Liver (tissue), 9 donors: ENCODE results near the gene ACADS. TPM values are rescaled to one million over a fixed set of nuclear protein-coding genes. Genes with fewer than 3 reads are reported as not detected.

ENCODE experiments used
- DNase-seq: peaks from one replicate; pipeline ENCODE4 v3.0.0-alpha.2; 2017; ENCODE audit warnings: low spot score
- H3K27ac ChIP-seq, 2 donors: one replicate each; pipeline ENCODE4 v1.7.0; 2013; ENCODE audit warnings: inconsistent platforms in 2 of 2, low read length in 2 of 2, control low read depth in 1 of 2, low read depth in 1 of 2, mild to moderate bottlenecking in 1 of 2
- H3K27me3 ChIP-seq, 4 donors: one replicate each; pipeline versions ENCODE4 v1.6.1 to v1.7.0; 2013; ENCODE audit warnings: low read length in 3 of 4, inconsistent platforms in 1 of 4, mild to moderate bottlenecking in 1 of 4, moderate library complexity in 1 of 4; ENCODE audit not compliant: control insufficient read depth in 4 of 4, insufficient read depth in 4 of 4
- H3K36me3 ChIP-seq, 4 donors: one replicate each; pipeline versions ENCODE4 v1.6.1 to v1.7.0; 2013; ENCODE audit warnings: low read length in 3 of 4, mild to moderate bottlenecking in 3 of 4, low read depth in 1 of 4, moderate library complexity in 1 of 4; ENCODE audit not compliant: control insufficient read depth in 4 of 4, insufficient read depth in 3 of 4
- H3K4me1 ChIP-seq, 4 donors: one replicate each; pipeline versions ENCODE4 v1.6.1 to v1.7.0; 2013; ENCODE audit warnings: low read length in 3 of 4, mild to moderate bottlenecking in 3 of 4, moderate library complexity in 1 of 4; ENCODE audit not compliant: control insufficient read depth in 4 of 4, insufficient read depth in 4 of 4
- H3K4me3 ChIP-seq, 3 donors: one replicate each; pipeline versions ENCODE4 v1.6.1 to v1.7.0; 2013; ENCODE audit warnings: low read length in 3 of 3, control low read depth in 1 of 3, low read depth in 1 of 3, mild to moderate bottlenecking in 1 of 3
- H3K9ac ChIP-seq, 2 donors: one replicate each; pipeline ENCODE4 v1.7.0; 2013; ENCODE audit warnings: low read length in 2 of 2, mild to moderate bottlenecking in 2 of 2, moderate library complexity in 2 of 2, control low read depth in 1 of 2, low read depth in 1 of 2
- H3K9me3 ChIP-seq, 4 donors: one replicate each; pipeline versions ENCODE4 v1.6.1 to v1.7.0; 2013; ENCODE audit warnings: low read length in 3 of 4; ENCODE audit not compliant: control insufficient read depth in 4 of 4
- EGR1 ChIP-seq, 2 donors: IDR thresholded peaks; 2 replicates each; pipeline ENCODE4 v1.6.1; 2016 to 2018; ENCODE audit warnings: antibody characterized with exemption in 2 of 2, low read depth in 2 of 2
- GABPA ChIP-seq, 2 donors: IDR thresholded peaks in 1 of 2; conservative IDR thresholded peaks in 1 of 2; 2 replicates each; pipeline ENCODE4 v1.6.1; 2016; ENCODE audit warnings: antibody characterized with exemption in 2 of 2, mild to moderate bottlenecking in 1 of 2, moderate library complexity in 1 of 2
- HNF4A ChIP-seq, 2 donors: conservative IDR thresholded peaks; 2 replicates each; pipeline ENCODE4 v1.6.1; 2016; ENCODE audit warnings: antibody characterized with exemption in 2 of 2, mild to moderate bottlenecking in 2 of 2
- HNF4G ChIP-seq: IDR thresholded peaks from 2 replicates; pipeline ENCODE4 v1.6.1; 2016; ENCODE audit warnings: antibody characterized with exemption
- JUND ChIP-seq, 2 donors: IDR thresholded peaks; 2 replicates each; pipeline ENCODE4 v1.6.1; 2016; ENCODE audit warnings: antibody characterized with exemption in 2 of 2
- RAD21 ChIP-seq, 2 donors: IDR thresholded peaks; 2 replicates each; pipeline ENCODE4 v1.6.1; 2016; ENCODE audit warnings: antibody characterized with exemption in 2 of 2, mild to moderate bottlenecking in 2 of 2
- REST ChIP-seq: IDR thresholded peaks from 2 replicates; pipeline ENCODE4 v1.6.1; 2016; ENCODE audit warnings: antibody characterized with exemption, mild to moderate bottlenecking
- RXRA ChIP-seq, 2 donors: IDR thresholded peaks; 2 replicates each; pipeline ENCODE4 v1.6.1; 2017 to 2018; ENCODE audit warnings: antibody characterized with exemption in 2 of 2, mild to moderate bottlenecking in 1 of 2
- SP1 ChIP-seq: IDR thresholded peaks from 2 replicates; pipeline ENCODE4 v1.6.1; 2018; ENCODE audit warnings: antibody characterized with exemption, mild to moderate bottlenecking
- TAF1 ChIP-seq: conservative IDR thresholded peaks from 2 replicates; pipeline ENCODE4 v1.6.1; 2016; ENCODE audit warnings: antibody characterized with exemption, mild to moderate bottlenecking
- YY1 ChIP-seq: IDR thresholded peaks from 2 replicates; pipeline ENCODE4 v1.6.1; 2016; ENCODE audit warnings: antibody characterized with exemption, mild to moderate bottlenecking
- ZBTB33 ChIP-seq: IDR thresholded peaks from 2 replicates; pipeline ENCODE4 v1.6.1; 2016; ENCODE audit warnings: antibody characterized with exemption
- WGBS: extraction: QIAGEN DNeasy Blood & Tissue Kit; methylation state at CpG from one replicate; pipeline ENCODE4 v1.1.7; 2013; 5-methylcytosine and 5-hydroxymethylcytosine counted together
- polyA plus RNA-seq, 2 donors: library from polyadenylated mRNA; stranded (reverse) in 1 of 2; unstranded in 1 of 2; fragments of 200-250 nt in 1 of 2; fragments of >200 nt in 1 of 2; fragmentation: Nextera tagmentation in 1 of 2; extraction: Ambion mirVana in 1 of 2; gene quantifications; one replicate each; pipeline versions ENCODE4 v1.2.1 to v1.2.3, GENCODE V29; 2013 to 2015
- total RNA-seq, 2 donors: library from RNA; depleted of rRNA; stranded (reverse); fragments of >200 nt; gene quantifications; one replicate each; pipeline ENCODE4 v1.2.3, GENCODE V29; 2014
- donor health status: healthy.
- donor health status: healthy.
- donor health status: healthy.
- donor health status: healthy.
- donor health status: healthy.

ACADS gene
- total and polyA plus RNA-seq, 4 donors: 54.2 to 162 (median 127) TPM

GRCh38 chr12:120677765-120678473 is 47.7 kb upstream of the ACADS start:
- WGBS: 75% methylated on average over 7 of the region's 7 CpGs
- no peak overlapping the region for H3K27ac ChIP-seq
- DNase-seq: no peak

GRCh38 chr12:120678572-120678971 is 47.1 kb upstream of the ACADS start:
- Histone ChIP-seq H3K4me3 (no peak overlapping the region), H3K9ac (no peak overlapping the region), H3K36me3 (no peaks in the 10 kb centered on the region), H3K27me3 (no peaks in the 10 kb centered on the region), H3K27ac (no peak overlapping the region), H3K9me3 (no peaks in the 10 kb centered on the region), H3K4me1 (no peaks in the 10 kb centered on the region)
- 81% methylated on average over 8 of the region's 8 CpGs for WGBS
- no peak for DNase-seq
- no peak for TF ChIP-seq RAD21 (IDR thresholded peaks at IDR 0.05)
- no peak for TF ChIP-seq HNF4G
- TF ChIP-seq JUND (IDR thresholded peaks at IDR 0.05): no peak
- TF ChIP-seq SP1: no peak
- no peak for TF ChIP-seq EGR1 (IDR thresholded peaks at IDR 0.05; ENCODE audit: low read depth in 2 of 2)
- TF ChIP-seq GABPA (IDR thresholded peaks at IDR 0.05 in 1 of 2, conservative IDR thresholded peaks at IDR 0.05 in 1 of 2): no peak
- no peak for TF ChIP-seq ZBTB33
- TF ChIP-seq HNF4A (conservative IDR thresholded peaks at IDR 0.05): no peak
- no peak for TF ChIP-seq RXRA (IDR thresholded peaks at IDR 0.05)

More at GRCh38 chr12:120677765-120678473, 47.7 kb upstream of the ACADS start:
- TF ChIP-seq ZBTB33: no peak
- no peak for TF ChIP-seq REST
- TF ChIP-seq YY1: no peak
- TF ChIP-seq EGR1 (IDR thresholded peaks at IDR 0.05; ENCODE audit: low read depth in 2 of 2): no peak
- no peak for TF ChIP-seq GABPA (IDR thresholded peaks at IDR 0.05 in 1 of 2, conservative IDR thresholded peaks at IDR 0.05 in 1 of 2)
- TF ChIP-seq TAF1: no peak
- no peak for TF ChIP-seq HNF4A (conservative IDR thresholded peaks at IDR 0.05)
- no peak for TF ChIP-seq RAD21 (IDR thresholded peaks at IDR 0.05)
- no peak for TF ChIP-seq HNF4G
- H3K4me3 ChIP-seq: no peak overlapping the region
- no peaks in the 10 kb centered on the region for H3K27me3 ChIP-seq
- H3K9me3 ChIP-seq: no peaks in the 10 kb centered on the region
- H3K4me1 ChIP-seq: no peaks in the 10 kb centered on the region
- H3K9ac ChIP-seq: no peak overlapping the region
- H3K36me3 ChIP-seq: no peaks in the 10 kb centered on the region
